Measurements from ENCODE around the gene MARVELD3. TPM values are rescaled to one million over a fixed set of nuclear protein-coding genes. Genes with fewer than 3 reads are reported as not detected.
"Not testable (repeated sequence)": the region's sequence is repeated elsewhere in the genome, so short reads cannot be mapped to it uniquely, and the experiment has no call there.

MARVELD3 gene, protein sequence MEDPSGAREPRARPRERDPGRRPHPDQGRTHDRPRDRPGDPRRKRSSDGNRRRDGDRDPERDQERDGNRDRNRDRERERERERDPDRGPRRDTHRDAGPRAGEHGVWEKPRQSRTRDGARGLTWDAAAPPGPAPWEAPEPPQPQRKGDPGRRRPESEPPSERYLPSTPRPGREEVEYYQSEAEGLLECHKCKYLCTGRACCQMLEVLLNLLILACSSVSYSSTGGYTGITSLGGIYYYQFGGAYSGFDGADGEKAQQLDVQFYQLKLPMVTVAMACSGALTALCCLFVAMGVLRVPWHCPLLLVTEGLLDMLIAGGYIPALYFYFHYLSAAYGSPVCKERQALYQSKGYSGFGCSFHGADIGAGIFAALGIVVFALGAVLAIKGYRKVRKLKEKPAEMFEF
- total RNA-seq (2014; rRNA removed; shearing (Covaris generic)): 3.4 and 3.8 TPM in 2 replicates

GRCh38 chr16:71626018-71626857 is at the start of gene MARVELD3:
Gene MARVELD3 (plus strand): TSS chr16:71626184. CDS start chr16:71626230, 46 bp downstream.
- Histone ChIP-seq H3K36me3 (replicated peaks; ENCODE audit: control insufficient read depth, insufficient read depth, low read length) (peaks cover 5% of the 10 kb centered on the region), H3K27me3 (ENCODE audit: control insufficient read depth, insufficient read depth, low read length) (peaks cover 14% of the 10 kb centered on the region; the same call in 1 of the 2 replicates), H3K4me3 (ENCODE audit: insufficient read depth, low read depth, low read length) (peak within 1 kb of the TSS; percentile 71)
- DNase-seq: peak; percentile 99

GRCh38 chr16:71576971-71577370 is 49.0 kb upstream of the MARVELD3 start, which contains the start of gene TAT:
Gene TAT (minus strand): TSS chr16:71577092. CDS start chr16:71576415, 677 bp downstream.
- no peak within 1 kb of the TSS for H3K4me3 ChIP-seq (ENCODE audit: insufficient read depth, low read depth, low read length)
- H3K36me3 ChIP-seq (replicated peaks; ENCODE audit: control insufficient read depth, insufficient read depth, low read length): no peaks in the 10 kb centered on the region
- H3K27me3 ChIP-seq (ENCODE audit: control insufficient read depth, insufficient read depth, low read length): no peaks in the 10 kb centered on the region
- DNase-seq: peak; percentile 60

- not testable (repeated sequence) for H3K36me3 ChIP-seq (replicated peaks; ENCODE audit: control insufficient read depth, insufficient read depth, low read length); H3K27me3 ChIP-seq (ENCODE audit: control insufficient read depth, insufficient read depth, low read length); H3K4me3 ChIP-seq (ENCODE audit: insufficient read depth, low read depth, low read length); DNase-seq
Observed at GRCh38 chr16:71582553-71582848, 43.5 kb upstream of the MARVELD3 start.

GRCh38 chr16:71584543-71585317 is 41.3 kb upstream of the MARVELD3 start:
- Histone ChIP-seq H3K27me3 (ENCODE audit: control insufficient read depth, insufficient read depth, low read length) (no peaks in the 10 kb centered on the region; the same call in 1 of the 2 replicates), H3K36me3 (replicated peaks; ENCODE audit: control insufficient read depth, insufficient read depth, low read length) (no peaks in the 10 kb centered on the region), H3K4me3 (ENCODE audit: insufficient read depth, low read depth, low read length) (no peak overlapping the region)
- DNase-seq: no peak

- no peaks in the 10 kb centered on the region for H3K36me3 ChIP-seq (replicated peaks; ENCODE audit: control insufficient read depth, insufficient read depth, low read length)
- no peak overlapping the region for H3K4me3 ChIP-seq (ENCODE audit: insufficient read depth, low read depth, low read length)
- DNase-seq: no peak
- no peaks in the 10 kb centered on the region; the same call in 1 of the 2 replicates for H3K27me3 ChIP-seq (ENCODE audit: control insufficient read depth, insufficient read depth, low read length)
Observed at GRCh38 chr16:71585318-71585703, 40.7 kb upstream of the MARVELD3 start.

DNA sequence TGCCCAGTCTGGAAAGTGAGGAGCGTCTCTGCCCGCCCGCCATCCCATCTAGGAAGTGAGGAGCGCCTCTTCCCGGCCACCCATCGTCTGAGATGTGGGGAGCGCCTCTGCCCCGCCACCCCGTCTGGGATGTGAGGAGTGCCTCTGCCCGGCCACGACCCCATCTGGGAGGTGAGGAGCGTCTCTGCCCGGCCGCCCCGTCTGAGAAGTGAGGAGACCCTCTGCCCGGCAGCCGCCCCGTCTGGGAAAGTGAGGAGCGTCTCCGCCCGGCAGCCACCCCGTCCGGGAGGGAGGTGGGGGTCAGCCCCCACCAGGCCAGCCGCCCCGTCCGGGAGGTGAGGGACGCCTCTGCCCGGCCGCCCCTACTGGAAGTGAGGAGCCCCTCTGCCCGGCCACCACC is 36.6 kb upstream of the MARVELD3 start:
- not testable (repeated sequence) for DNase-seq; H3K4me3 ChIP-seq (ENCODE audit: insufficient read depth, low read depth, low read length); H3K27me3 ChIP-seq (ENCODE audit: control insufficient read depth, insufficient read depth, low read length); H3K36me3 ChIP-seq (replicated peaks; ENCODE audit: control insufficient read depth, insufficient read depth, low read length)

DNA sequence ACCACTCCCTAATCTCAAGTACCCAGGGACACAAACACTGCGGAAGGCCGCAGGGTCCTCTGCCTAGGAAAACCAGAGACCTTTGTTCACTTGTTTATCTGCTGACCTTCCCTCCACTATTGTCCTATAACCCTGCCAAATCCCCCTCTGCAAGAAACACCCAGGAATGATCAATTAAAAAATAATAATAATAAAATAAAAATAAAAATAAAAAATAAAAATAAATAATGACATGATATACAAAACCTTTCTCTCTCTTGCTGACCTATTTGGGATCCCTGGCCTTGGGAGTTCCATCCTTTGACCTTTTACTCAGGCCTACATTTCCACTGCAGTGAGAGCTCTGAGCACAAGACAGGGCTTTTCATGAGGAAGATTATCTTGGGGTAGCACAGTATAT is 35.9 kb upstream of the MARVELD3 start:
- not testable (repeated sequence) for H3K4me3 ChIP-seq (ENCODE audit: insufficient read depth, low read depth, low read length); DNase-seq; H3K36me3 ChIP-seq (replicated peaks; ENCODE audit: control insufficient read depth, insufficient read depth, low read length); H3K27me3 ChIP-seq (ENCODE audit: control insufficient read depth, insufficient read depth, low read length)

DNA sequence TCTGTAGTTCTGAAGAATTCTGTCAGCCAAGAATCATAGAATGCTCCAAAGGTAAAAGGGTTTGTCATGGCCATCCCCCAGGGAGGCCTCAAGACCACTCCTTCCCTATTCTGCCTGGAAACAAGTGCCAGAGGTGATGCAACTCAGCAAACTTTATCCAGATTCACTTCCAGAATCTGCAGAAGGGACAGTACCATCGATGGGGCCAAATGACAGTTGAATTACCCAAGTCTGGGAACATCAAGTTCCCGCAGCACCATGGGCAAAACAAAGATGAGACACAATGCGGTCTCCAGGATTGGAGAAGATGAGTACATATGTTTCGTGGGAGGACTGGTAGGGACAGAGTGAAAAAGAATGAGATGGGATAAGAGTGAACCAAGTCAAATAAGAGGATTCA is 35.4 kb upstream of the MARVELD3 start:
- no peak for DNase-seq
- H3K36me3 ChIP-seq (replicated peaks; ENCODE audit: control insufficient read depth, insufficient read depth, low read length): no peaks in the 10 kb centered on the region
- no peak overlapping the region for H3K4me3 ChIP-seq (ENCODE audit: insufficient read depth, low read depth, low read length)
- H3K27me3 ChIP-seq (ENCODE audit: control insufficient read depth, insufficient read depth, low read length): no peaks in the 10 kb centered on the region; the same call in 1 of the 2 replicates

DNA sequence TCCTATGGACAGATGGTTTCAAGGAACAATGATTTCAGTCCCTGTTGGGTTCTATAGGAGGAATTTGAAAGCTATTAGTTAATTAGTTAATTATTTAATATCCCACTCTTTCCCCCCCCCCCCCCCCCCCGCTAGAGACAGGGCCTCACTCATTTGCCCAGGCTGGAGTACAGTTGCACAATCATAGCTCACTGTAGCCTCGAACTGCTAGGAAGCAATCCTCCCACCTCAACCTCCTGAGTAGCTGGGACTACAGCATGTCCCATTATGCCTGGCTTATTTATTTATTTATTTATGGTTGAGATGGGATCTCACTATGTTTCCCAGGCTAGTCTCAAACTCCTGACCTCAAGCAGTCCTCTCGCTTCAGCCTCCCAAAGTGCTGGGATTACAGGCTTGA is 34.1 kb upstream of the MARVELD3 start:
- no peak overlapping the region for H3K4me3 ChIP-seq (ENCODE audit: insufficient read depth, low read depth, low read length)
- H3K27me3 ChIP-seq (ENCODE audit: control insufficient read depth, insufficient read depth, low read length): no peaks in the 10 kb centered on the region; the same call in 1 of the 2 replicates
- no peaks in the 10 kb centered on the region for H3K36me3 ChIP-seq (replicated peaks; ENCODE audit: control insufficient read depth, insufficient read depth, low read length)
- no peak for DNase-seq

DNA sequence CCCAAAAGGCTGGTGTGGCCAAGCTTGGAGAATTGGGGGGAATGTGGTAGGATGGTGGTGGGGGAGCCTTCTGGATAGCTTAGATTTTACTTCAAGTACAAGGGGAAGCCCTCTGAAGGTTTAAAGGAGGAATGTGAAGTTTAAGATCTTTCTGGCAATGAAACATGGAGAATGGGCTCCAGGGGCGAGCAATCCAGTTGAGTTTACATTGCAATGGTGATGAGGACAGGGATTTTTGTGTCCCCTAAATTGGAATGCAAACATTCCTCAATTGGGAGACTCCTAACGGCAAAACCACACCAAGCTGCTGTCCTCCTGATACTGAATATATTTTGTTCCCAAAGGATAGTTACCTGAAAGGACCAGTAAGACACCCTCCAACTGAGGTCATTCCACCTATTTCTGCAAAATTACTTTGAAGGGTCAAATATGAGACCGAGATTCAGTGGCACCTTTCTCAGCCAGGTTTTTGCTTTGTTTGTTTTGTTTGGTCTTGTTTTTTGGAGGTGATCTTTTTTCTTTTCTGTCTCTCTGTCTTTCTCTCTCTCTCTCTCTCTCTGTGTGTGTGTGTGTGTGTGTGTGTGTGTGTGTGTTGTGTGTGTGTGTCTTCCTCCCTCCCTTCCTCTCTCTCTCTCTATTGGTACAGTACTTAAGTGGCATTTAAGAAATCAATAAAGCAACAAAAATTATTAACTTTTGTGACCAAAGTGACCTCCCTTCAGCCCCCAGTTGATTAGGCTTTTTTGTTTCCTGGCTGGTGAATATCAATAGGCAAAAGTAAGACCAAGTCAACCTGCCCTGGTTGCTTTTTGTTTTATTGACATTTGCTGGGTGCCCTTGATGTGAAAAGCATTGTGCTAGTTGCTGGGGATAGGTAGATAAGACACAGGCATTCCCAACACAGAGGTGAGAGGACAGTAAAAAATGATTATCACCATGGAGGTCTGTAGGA is 32.7 kb upstream of the MARVELD3 start:
- DNase-seq: no peak
- H3K36me3 ChIP-seq (replicated peaks; ENCODE audit: control insufficient read depth, insufficient read depth, low read length): no peaks in the 10 kb centered on the region
- H3K27me3 ChIP-seq (ENCODE audit: control insufficient read depth, insufficient read depth, low read length): no peaks in the 10 kb centered on the region
- H3K4me3 ChIP-seq (ENCODE audit: insufficient read depth, low read depth, low read length): no peak overlapping the region

DNA sequence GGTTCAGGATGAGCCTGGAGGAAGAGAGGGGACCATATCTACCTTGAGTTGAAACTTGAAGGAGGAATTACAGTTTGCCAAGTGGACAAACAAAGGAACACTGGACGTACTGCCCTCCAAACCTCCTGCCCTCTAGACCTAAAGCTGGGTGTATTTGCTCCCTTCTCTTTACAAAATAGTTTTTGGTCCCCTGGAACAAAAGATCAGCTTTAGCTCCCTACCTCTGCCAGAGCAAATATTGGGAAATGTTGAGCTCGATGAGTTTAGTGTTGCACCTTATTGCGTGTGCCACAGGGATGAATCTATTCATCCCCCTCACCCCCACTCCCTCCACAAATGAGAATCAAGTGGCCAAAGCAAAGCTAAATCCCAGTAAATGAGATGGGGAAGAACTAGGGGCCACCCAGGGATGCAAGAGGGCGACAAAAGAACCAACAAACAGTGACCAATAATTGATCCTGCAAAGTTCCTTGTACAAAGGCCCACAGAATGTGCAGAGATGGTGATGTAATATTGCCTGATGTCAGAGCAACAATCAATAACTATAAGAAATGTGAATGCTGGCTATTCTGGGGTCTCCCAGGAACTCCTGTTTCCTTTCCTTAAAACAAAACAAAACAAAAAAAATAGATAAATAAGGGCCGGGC is 31.9 kb upstream of the MARVELD3 start:
- Histone ChIP-seq H3K36me3 (replicated peaks; ENCODE audit: control insufficient read depth, insufficient read depth, low read length) (no peaks in the 10 kb centered on the region), H3K4me3 (ENCODE audit: insufficient read depth, low read depth, low read length) (no peak overlapping the region), H3K27me3 (ENCODE audit: control insufficient read depth, insufficient read depth, low read length) (no peaks in the 10 kb centered on the region)
- DNase-seq: no peak

- H3K27me3 ChIP-seq (ENCODE audit: control insufficient read depth, insufficient read depth, low read length); DNase-seq; H3K36me3 ChIP-seq (replicated peaks; ENCODE audit: control insufficient read depth, insufficient read depth, low read length); H3K4me3 ChIP-seq (ENCODE audit: insufficient read depth, low read depth, low read length): not testable (repeated sequence)
Observed at GRCh38 chr16:71595340-71595826, 30.6 kb upstream of the MARVELD3 start.

GRCh38 chr16:71598426-71598825 is 27.6 kb upstream of the MARVELD3 start:
- DNase-seq; H3K27me3 ChIP-seq (ENCODE audit: control insufficient read depth, insufficient read depth, low read length); H3K36me3 ChIP-seq (replicated peaks; ENCODE audit: control insufficient read depth, insufficient read depth, low read length); H3K4me3 ChIP-seq (ENCODE audit: insufficient read depth, low read depth, low read length): not testable (repeated sequence)

All from H7 (cell line).